MM.1S (cell line): ENCODE measurements around the gene PTH.

Experiments
- DNase-seq: peaks from one replicate; pipeline ENCODE4 v3.0.0-alpha.2; 2015
- H2AFZ ChIP-seq: fragments of 300-600 bp; sonication (generic); 2 replicates; pipeline ENCODE4 v1.6.0; 2016; ENCODE audit warnings: antibody characterized with exemption, low read length
- H3F3A ChIP-seq: fragments of 300-600 bp; sonication (generic); 2 replicates; pipeline ENCODE4 v1.6.1; 2016; ENCODE audit warnings: mild to moderate bottlenecking, antibody characterized with exemption, low read length, moderate library complexity, mixed read lengths; ENCODE audit not compliant: insufficient read depth
- H3K27ac ChIP-seq: fragments of 300-600 bp; sonication (generic); 2 replicates; pipeline ENCODE4 v1.5.1; 2016; ENCODE audit warnings: mild to moderate bottlenecking, low read length
- H3K27me3 ChIP-seq: fragments of 300-600 bp; sonication (generic); replicated peaks from 2 replicates; pipeline ENCODE4 v1.6.0; 2016; ENCODE audit warnings: low read length; ENCODE audit not compliant: insufficient read depth
- H3K36me3 ChIP-seq: fragments of 300-600 bp; sonication (generic); replicated peaks from 2 replicates; pipeline ENCODE4 v1.6.1; 2016; ENCODE audit warnings: mild to moderate bottlenecking, low read length, mixed read lengths; ENCODE audit not compliant: insufficient read depth
- H3K4me1 ChIP-seq: fragments of 300-600 bp; sonication (generic); 2 replicates; pipeline ENCODE4 v1.6.1; 2016; ENCODE audit warnings: low read length, mixed read lengths
- H3K4me2 ChIP-seq: fragments of 300-600 bp; sonication (generic); 2 replicates; pipeline ENCODE4 v1.6.0; 2016; ENCODE audit warnings: low read depth, low read length
- H3K4me3 ChIP-seq: fragments of 300-600 bp; sonication (generic); 2 replicates; pipeline ENCODE4 v1.5.1; 2016; ENCODE audit warnings: low read length, mixed read lengths
- H3K79me2 ChIP-seq: fragments of 300-600 bp; sonication (generic); 2 replicates; pipeline ENCODE4 v1.6.1; 2016; ENCODE audit warnings: mixed run types, low read length, mixed read lengths
- H3K9ac ChIP-seq: fragments of 300-600 bp; sonication (generic); 2 replicates; pipeline ENCODE4 v1.6.1; 2016; ENCODE audit warnings: low read length, mixed read lengths
- H3K9me2 ChIP-seq: fragments of 300-600 bp; sonication (generic); replicated peaks from 2 replicates; pipeline ENCODE4 v1.6.1; 2016; ENCODE audit warnings: mild to moderate bottlenecking, low read length, mixed read lengths; ENCODE audit not compliant: insufficient read depth
- H3K9me3 ChIP-seq: fragments of 300-600 bp; sonication (generic); replicated peaks from 2 replicates; pipeline ENCODE4 v1.6.1; 2016; ENCODE audit warnings: mild to moderate bottlenecking, low read length, mixed read lengths; ENCODE audit not compliant: insufficient read depth
- H4K20me1 ChIP-seq: fragments of 300-600 bp; sonication (generic); 2 replicates; pipeline ENCODE4 v1.6.1; 2016; ENCODE audit warnings: mild to moderate bottlenecking, low read length, moderate library complexity, mixed read lengths; ENCODE audit not compliant: insufficient read depth
- EZH2 ChIP-seq: fragments of 300-600 bp; sonication (generic); optimal IDR thresholded peaks from 2 replicates; pipeline ENCODE3; 2017; ENCODE audit warnings: low read depth, mild to moderate bottlenecking, antibody characterized with exemption, low read length, mixed read lengths
- EZH2phosphoT487 ChIP-seq: fragments of 300-600 bp; sonication (generic); IDR thresholded peaks from 2 replicates; pipeline ENCODE4 v1.6.1; 2018; ENCODE audit warnings: antibody characterized with exemption, low read length
- TF ChIP-seq, protein P1 (sequence below): fragments of 300-600 bp; sonication (generic); IDR thresholded peaks from 2 replicates; pipeline ENCODE4 v1.5.1; 2016; ENCODE audit warnings: antibody characterized with exemption, low read length, mixed read lengths

Gene PTH

DNA sequence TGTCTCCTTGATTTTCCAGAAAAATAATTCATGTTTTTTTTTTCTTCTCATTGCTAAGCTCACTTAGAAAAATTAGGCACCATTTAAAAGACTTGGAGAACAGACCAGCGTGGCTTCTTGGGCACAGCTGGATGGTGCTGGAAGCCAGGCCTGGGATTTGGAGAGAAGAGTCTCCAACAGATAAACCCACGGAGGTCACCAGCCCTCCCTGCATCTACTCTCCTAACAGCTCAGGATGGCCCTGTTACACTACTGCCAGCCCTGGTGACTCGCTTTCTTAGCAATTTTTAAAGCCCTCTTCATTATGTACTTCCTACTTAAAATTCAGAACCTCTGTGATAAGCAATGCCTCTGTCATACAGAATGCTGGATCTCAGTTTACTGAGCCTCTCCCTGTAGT is 1.7 kb downstream of the PTH start:
- Histone ChIP-seq H3K27me3 (no peaks in the 10 kb centered on the region), H3K9me2 (no peaks in the 10 kb centered on the region), H4K20me1 (no peaks in the 10 kb centered on the region), H3K36me3 (no peaks in the 10 kb centered on the region), H3K79me2 (no peaks in the 10 kb centered on the region), H3F3A (no peaks in the 10 kb centered on the region), H3K4me3 (no peak overlapping the region), H3K27ac (no peak overlapping the region), H2AFZ (no peak overlapping the region), H3K4me2 (no peak overlapping the region), H3K9me3 (no peaks in the 10 kb centered on the region), H3K9ac (no peak overlapping the region), H3K4me1 (no peaks in the 10 kb centered on the region)
- DNase-seq = no peak
- no peak for TF ChIP-seq EZH2phosphoT487
- TF ChIP-seq, protein P1, sequence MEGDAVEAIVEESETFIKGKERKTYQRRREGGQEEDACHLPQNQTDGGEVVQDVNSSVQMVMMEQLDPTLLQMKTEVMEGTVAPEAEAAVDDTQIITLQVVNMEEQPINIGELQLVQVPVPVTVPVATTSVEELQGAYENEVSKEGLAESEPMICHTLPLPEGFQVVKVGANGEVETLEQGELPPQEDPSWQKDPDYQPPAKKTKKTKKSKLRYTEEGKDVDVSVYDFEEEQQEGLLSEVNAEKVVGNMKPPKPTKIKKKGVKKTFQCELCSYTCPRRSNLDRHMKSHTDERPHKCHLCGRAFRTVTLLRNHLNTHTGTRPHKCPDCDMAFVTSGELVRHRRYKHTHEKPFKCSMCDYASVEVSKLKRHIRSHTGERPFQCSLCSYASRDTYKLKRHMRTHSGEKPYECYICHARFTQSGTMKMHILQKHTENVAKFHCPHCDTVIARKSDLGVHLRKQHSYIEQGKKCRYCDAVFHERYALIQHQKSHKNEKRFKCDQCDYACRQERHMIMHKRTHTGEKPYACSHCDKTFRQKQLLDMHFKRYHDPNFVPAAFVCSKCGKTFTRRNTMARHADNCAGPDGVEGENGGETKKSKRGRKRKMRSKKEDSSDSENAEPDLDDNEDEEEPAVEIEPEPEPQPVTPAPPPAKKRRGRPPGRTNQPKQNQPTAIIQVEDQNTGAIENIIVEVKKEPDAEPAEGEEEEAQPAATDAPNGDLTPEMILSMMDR = no peak
- TF ChIP-seq EZH2 = no peak

DNA sequence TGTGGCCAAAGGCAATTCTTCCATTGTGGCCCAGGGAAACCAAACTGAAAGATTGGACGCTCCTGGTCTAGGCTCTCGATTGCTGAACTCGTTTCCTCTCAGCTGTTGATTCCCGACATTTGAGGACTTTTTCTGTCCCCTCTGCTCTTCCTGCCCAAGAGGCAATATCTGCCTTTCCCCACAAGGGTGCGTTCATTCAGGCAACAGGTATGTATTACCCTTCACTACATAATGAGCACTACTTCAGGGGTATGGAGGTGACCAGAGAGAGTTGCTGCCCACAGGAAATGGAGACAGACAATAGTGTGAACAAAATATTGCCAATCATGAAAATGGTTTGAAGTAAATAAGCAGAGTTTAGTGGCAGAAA is 8.2 kb downstream of the PTH start:
- Histone ChIP-seq H3K27me3 (no peaks in the 10 kb centered on the region), H4K20me1 (no peaks in the 10 kb centered on the region), H3K36me3 (no peaks in the 10 kb centered on the region), H3F3A (no peaks in the 10 kb centered on the region), H3K9me2 (no peaks in the 10 kb centered on the region), H3K4me3 (no peak overlapping the region), H3K4me1 (no peaks in the 10 kb centered on the region), H3K27ac (no peak overlapping the region), H3K4me2 (no peak overlapping the region), H2AFZ (no peak overlapping the region), H3K9ac (no peak overlapping the region), H3K79me2 (no peaks in the 10 kb centered on the region), H3K9me3 (no peaks in the 10 kb centered on the region)
- no peak for TF ChIP-seq EZH2
- TF ChIP-seq, protein P1 = peak; percentile 25
- no peak for DNase-seq

DNA sequence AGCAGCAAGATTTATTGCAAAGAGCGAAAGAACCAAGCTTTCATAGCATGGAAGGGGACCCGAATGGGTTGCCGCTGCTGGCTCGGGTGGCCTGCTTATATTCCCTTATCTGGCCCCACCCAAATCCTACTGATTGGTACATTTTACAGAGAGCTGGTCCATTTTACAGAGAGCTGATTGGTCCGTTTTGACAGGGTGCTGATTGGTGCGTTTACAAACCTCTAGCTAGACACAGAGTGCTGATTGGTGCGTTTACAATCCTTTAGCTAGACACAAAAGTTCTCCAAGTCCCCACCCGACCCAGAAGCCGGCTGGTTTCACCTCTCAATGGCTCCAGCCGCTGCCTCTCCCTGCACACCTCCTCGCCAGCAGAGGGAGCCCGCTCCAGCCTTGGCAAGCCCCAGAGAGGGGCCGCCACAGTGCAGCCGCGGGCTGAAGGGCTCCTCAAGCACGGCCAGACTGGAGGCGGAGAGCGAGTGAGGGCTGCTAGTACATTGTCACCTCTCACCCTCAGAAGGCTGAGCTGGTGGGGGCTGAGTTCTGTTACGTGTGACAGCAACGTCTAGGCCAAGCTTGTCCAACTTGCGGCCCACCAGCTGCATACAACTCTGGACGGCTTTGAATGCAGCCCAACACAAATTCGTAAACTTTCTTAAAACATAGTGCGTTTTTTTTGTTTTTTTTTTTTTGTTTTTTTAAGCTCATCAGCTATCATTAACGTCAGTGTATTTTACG is 8.7 kb downstream of the PTH start:
- no peaks in the 10 kb centered on the region for H4K20me1 ChIP-seq
- H3K79me2 ChIP-seq = no peaks in the 10 kb centered on the region
- no peak overlapping the region for H3K4me3 ChIP-seq
- H3K9ac ChIP-seq = no peak overlapping the region
- no peak for TF ChIP-seq EZH2phosphoT487
- TF ChIP-seq, protein P1 = peak; percentile 12; the same call in 1 of the 2 replicates
- no peaks in the 10 kb centered on the region for H3K27me3 ChIP-seq
- no peaks in the 10 kb centered on the region for H3K9me3 ChIP-seq
- no peaks in the 10 kb centered on the region for H3F3A ChIP-seq
- DNase-seq = no peak
- no peak overlapping the region for H3K27ac ChIP-seq
- no peak overlapping the region for H3K4me2 ChIP-seq
- no peaks in the 10 kb centered on the region for H3K36me3 ChIP-seq
- no peaks in the 10 kb centered on the region for H3K4me1 ChIP-seq
- H3K9me2 ChIP-seq = no peaks in the 10 kb centered on the region
- no peak overlapping the region for H2AFZ ChIP-seq
